ENCODE data around the gene PCMT1. TPM values are rescaled to one million over a fixed set of nuclear protein-coding genes. Genes with fewer than 3 reads are reported as not detected.

PCMT1 gene
- total RNA-seq, 1 donor from 2014 or later = 105 TPM

DNA sequence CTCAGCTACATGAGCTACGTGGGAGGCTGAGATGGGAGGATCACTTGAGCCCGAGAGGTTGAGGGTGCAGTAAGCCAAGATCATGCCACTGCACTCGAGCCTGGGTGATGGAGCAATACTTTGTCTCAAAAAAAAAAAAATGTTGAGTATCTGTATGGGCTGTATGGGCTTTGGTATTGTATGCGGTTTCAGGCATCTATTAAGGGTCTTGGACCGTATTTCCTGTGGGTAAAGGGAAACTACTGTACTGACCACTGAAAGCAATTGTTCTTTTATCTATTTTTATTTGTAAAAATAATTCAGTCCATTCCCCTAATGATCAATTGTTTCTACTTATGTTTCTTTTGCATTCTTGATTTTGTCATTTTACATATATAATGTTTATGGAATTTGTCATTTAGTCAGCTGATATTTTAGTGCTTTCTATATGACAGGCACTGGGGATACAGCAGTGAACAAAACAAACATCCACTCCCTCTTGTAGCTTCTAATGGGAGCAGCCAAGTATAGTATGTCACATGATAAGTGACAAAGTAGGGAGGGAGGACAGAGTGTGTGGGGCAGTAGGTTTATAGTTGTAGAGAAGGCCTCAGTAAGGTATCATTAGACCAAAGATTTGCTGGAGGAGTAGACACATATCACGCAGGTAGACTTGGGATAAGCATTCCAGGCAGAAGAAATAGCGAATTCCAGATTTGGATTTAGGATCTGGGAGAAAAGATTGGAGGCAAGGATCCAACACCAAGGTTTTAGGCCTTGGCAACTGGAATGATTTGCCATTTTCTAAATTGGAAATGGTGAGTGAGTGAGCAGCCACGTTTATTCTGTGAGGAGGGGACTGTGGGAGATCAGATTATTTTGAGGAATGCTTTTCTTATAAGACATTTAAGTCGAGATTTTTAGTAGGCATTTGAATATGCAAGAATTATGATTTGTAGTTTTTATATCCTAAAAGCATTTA is 6.0 kb downstream of the PCMT1 start:
- intact Hi-C loops (cut with DNase I) = no loop called here

DNA sequence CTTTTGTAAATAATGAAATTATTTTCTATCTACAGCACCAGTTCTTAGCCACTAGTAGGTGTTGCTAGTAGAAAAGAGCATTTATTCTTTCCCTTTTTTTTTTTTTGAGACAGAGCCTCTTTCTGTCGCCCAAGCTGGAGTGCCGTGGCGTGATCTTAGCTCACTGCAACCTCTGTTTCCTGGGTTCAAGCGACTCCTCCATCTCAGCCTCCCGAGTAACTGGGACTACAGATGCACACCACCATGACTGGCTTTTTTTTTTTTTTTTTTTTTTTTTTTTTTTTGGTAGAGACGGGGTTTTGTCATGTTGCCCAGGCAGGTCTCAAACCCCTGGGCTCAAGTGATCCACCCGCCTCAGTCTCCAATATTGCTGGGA is 6.7 kb downstream of the PCMT1 start:
- intact Hi-C loops (cut with DNase I) = no loop called here
- H3K4me3 ChIP-seq = no peak overlapping the region
- DNase-seq (ENCODE audit: extremely low spot score in 2 of 2) = no peak
- no peak overlapping the region for H3K27ac ChIP-seq
- peaks cover 17% of the 10 kb centered on the region for H3K4me1 ChIP-seq
- no peaks in the 10 kb centered on the region for H3K27me3 ChIP-seq
- TF ChIP-seq POLR2A (IDR thresholded peaks at IDR 0.05) = no peak
- TF ChIP-seq, protein P1, sequence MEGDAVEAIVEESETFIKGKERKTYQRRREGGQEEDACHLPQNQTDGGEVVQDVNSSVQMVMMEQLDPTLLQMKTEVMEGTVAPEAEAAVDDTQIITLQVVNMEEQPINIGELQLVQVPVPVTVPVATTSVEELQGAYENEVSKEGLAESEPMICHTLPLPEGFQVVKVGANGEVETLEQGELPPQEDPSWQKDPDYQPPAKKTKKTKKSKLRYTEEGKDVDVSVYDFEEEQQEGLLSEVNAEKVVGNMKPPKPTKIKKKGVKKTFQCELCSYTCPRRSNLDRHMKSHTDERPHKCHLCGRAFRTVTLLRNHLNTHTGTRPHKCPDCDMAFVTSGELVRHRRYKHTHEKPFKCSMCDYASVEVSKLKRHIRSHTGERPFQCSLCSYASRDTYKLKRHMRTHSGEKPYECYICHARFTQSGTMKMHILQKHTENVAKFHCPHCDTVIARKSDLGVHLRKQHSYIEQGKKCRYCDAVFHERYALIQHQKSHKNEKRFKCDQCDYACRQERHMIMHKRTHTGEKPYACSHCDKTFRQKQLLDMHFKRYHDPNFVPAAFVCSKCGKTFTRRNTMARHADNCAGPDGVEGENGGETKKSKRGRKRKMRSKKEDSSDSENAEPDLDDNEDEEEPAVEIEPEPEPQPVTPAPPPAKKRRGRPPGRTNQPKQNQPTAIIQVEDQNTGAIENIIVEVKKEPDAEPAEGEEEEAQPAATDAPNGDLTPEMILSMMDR (IDR thresholded peaks at IDR 0.05) = no peak
- no peak for TF ChIP-seq POLR2AphosphoS5 (IDR thresholded peaks at IDR 0.05; ENCODE audit: insufficient read depth in 1 of 2, low read depth in 1 of 2)
- no peaks in the 10 kb centered on the region for H3K9me3 ChIP-seq
- no peaks in the 10 kb centered on the region for H3K36me3 ChIP-seq

More for the DNA sequence above, 6.0 kb downstream of the PCMT1 start:
- Histone ChIP-seq H3K27ac (no peak overlapping the region), H3K36me3 (no peaks in the 10 kb centered on the region), H3K4me3 (no peak overlapping the region), H3K27me3 (no peaks in the 10 kb centered on the region), H3K4me1 (peaks cover 24% of the 10 kb centered on the region), H3K9me3 (no peaks in the 10 kb centered on the region)
- no peak for TF ChIP-seq POLR2A (IDR thresholded peaks at IDR 0.05)
- TF ChIP-seq, protein P1 (IDR thresholded peaks at IDR 0.05) = no peak
- no peak for TF ChIP-seq POLR2AphosphoS5 (IDR thresholded peaks at IDR 0.05; ENCODE audit: insufficient read depth in 1 of 2, low read depth in 1 of 2)
- no peak for DNase-seq (ENCODE audit: extremely low spot score in 2 of 2)

DNA sequence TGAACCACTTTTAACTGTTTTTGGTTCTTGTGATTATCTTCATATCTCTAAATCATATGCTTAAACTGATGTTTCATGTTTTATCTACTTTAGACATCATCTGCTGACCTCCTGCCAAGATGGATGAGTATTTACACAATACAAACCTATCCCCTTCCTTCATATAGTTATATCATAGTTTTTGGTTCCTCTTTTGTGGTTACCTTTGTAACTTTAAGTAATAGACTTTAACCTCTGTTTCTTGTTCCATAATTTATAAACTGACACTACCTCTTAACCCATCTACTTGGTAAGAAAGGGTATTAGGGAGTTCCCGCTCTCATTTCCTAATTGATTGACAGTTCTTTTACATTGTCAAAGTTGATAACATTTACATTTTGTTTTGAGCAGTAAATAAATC is 11.9 kb downstream of the PCMT1 start:
- Histone ChIP-seq H3K27ac (no peak overlapping the region), H3K27me3 (no peaks in the 10 kb centered on the region), H3K36me3 (peaks cover 0 to 3% of the 10 kb centered on the region in 2 donors), H3K9me3 (no peaks in the 10 kb centered on the region), H3K4me1 (no peaks in the 10 kb centered on the region), H3K4me3 (no peak overlapping the region)
- TF ChIP-seq POLR2A (IDR thresholded peaks at IDR 0.05) (no peak), POLR2AphosphoS5 (IDR thresholded peaks at IDR 0.05; ENCODE audit: insufficient read depth in 1 of 2, low read depth in 1 of 2) (no peak)
- TF ChIP-seq, protein P1 (IDR thresholded peaks at IDR 0.05) = no peak
- intact Hi-C loops (cut with DNase I) = no loop called here
- DNase-seq (ENCODE audit: extremely low spot score in 2 of 2) = no peak

DNA sequence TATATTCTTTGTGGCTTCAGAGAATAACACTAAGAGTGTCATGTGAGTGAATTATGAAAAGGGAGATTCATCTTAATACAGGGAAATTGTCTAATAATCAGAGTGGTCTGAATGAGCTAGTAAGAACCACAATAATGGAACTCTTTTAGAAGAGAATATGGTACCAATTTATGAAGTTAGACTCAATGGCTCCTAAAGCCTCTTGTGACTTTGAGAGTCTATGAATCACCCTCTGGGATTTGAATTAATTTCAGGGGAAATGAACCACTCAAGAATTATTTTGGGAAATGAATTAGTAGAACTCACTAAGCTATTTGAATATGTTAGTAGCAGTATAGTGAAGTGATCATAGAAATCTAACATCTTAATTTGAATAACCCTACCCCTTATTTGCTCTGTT is 14.3 kb downstream of the PCMT1 start:
- TF ChIP-seq POLR2A (IDR thresholded peaks at IDR 0.05) (no peak), POLR2AphosphoS5 (IDR thresholded peaks at IDR 0.05; ENCODE audit: insufficient read depth in 1 of 2, low read depth in 1 of 2) (no peak)
- TF ChIP-seq, protein P1 (IDR thresholded peaks at IDR 0.05) = no peak
- intact Hi-C loops (cut with DNase I) = no loop called here
- H3K4me1 ChIP-seq = no peaks in the 10 kb centered on the region
- H3K4me3 ChIP-seq = no peak overlapping the region
- no peaks in the 10 kb centered on the region for H3K9me3 ChIP-seq
- peaks cover 0 to 13% of the 10 kb centered on the region in 2 donors for H3K36me3 ChIP-seq
- no peak for DNase-seq (ENCODE audit: extremely low spot score in 2 of 2)
- no peak overlapping the region for H3K27ac ChIP-seq
- H3K27me3 ChIP-seq = no peaks in the 10 kb centered on the region
